DND-41 (cell line): ENCODE results near the gene PALMD.

Experiments
- ATAC-seq: fragments of 200-7000 bp; cut with Tn5 transposase; 3 replicates; pipeline ENCODE4 v1.9.1; 2021; ENCODE audit warnings: low read depth; ENCODE audit not compliant: insufficient read depth
- DNase-seq: peaks from one replicate; pipeline ENCODE4 v3.0.0-alpha.2; 2020
- H2AFZ ChIP-seq: 2 replicates; pipeline ENCODE4 v1.6.0; 2012; ENCODE audit warnings: low read depth, low read length
- H3K27ac ChIP-seq: 2 replicates; pipeline ENCODE4 v1.5.1; 2012; ENCODE audit warnings: low read length, inconsistent platforms
- H3K27me3 ChIP-seq: fragments of 200-600 bp; sonication (generic); 2 replicates; pipeline ENCODE4 v1.6.0; 2012; ENCODE audit warnings: low read length, mild to moderate bottlenecking, inconsistent platforms; ENCODE audit not compliant: insufficient read depth, poor library complexity
- H3K36me3 ChIP-seq: 2 replicates; pipeline ENCODE4 v1.5.1; 2012; ENCODE audit warnings: low read length, inconsistent platforms; ENCODE audit not compliant: insufficient read depth
- H3K4me1 ChIP-seq: 2 replicates; pipeline ENCODE4 v1.5.1; 2012; ENCODE audit warnings: mild to moderate bottlenecking, low read length; ENCODE audit not compliant: insufficient read depth
- H3K4me2 ChIP-seq: 2 replicates; pipeline ENCODE4 v1.6.0; 2012; ENCODE audit warnings: mild to moderate bottlenecking, moderate library complexity, low read length, inconsistent platforms; ENCODE audit not compliant: insufficient read depth
- H3K4me3 ChIP-seq, 2 experiments: fragments of 200-600 bp in 1 of 2; shearing (Covaris generic) in 1 of 2; 2 replicates each; pipeline ENCODE4 v1.5.1; 2012 to 2016; ENCODE audit warnings: inconsistent platforms in 2 of 2, low read length in 2 of 2, mild to moderate bottlenecking in 2 of 2, low read depth in 1 of 2, moderate library complexity in 1 of 2
- H3K79me2 ChIP-seq: 2 replicates; pipeline ENCODE4 v1.6.0; 2012; ENCODE audit warnings: low read length, inconsistent platforms; ENCODE audit not compliant: insufficient read depth
- H3K9ac ChIP-seq: 2 replicates; pipeline ENCODE4 v1.6.0; 2012; ENCODE audit warnings: low read depth, mild to moderate bottlenecking, inconsistent platforms, low read length, moderate library complexity
- H3K9me3 ChIP-seq: 2 replicates; pipeline ENCODE4 v1.5.1; 2012; ENCODE audit warnings: low read length, moderate library complexity, mild to moderate bottlenecking, inconsistent platforms; ENCODE audit not compliant: insufficient read depth, severe bottlenecking
- H4K20me1 ChIP-seq: 2 replicates; pipeline ENCODE4 v1.6.0; 2012; ENCODE audit warnings: low read length; ENCODE audit not compliant: insufficient read depth
- CTCF ChIP-seq: IDR thresholded peaks from 2 replicates; pipeline ENCODE4 v1.5.1; 2012; ENCODE audit warnings: borderline replicate concordance, low read length, moderate library complexity, mild to moderate bottlenecking; ENCODE audit not compliant: poor library complexity, severe bottlenecking; ENCODE audit errors: extremely low read depth
- EZH2 ChIP-seq: IDR thresholded peaks from 3 replicates; pipeline ENCODE4 v1.6.1; 2012; ENCODE audit warnings: borderline replicate concordance, low read depth, mild to moderate bottlenecking, moderate library complexity, low read length, inconsistent platforms; ENCODE audit not compliant: severe bottlenecking

Gene PALMD

GRCh38 chr1:99602404-99602969, 43.4 kb upstream of the PALMD start:
- TF ChIP-seq EZH2 (no peak), CTCF (no peak)

GRCh38 chr1:99603699-99604560, 42.0 kb upstream of the PALMD start:
- H3K4me3 ChIP-seq: no peak overlapping the region
- H3K9me3 ChIP-seq: no peaks in the 10 kb centered on the region
- no peaks in the 10 kb centered on the region for H3K36me3 ChIP-seq
- no peak overlapping the region for H3K4me2 ChIP-seq
- no peaks in the 10 kb centered on the region for H3K4me1 ChIP-seq
- ATAC-seq (no peak), DNase-seq (no peak)
- H3K27ac ChIP-seq: no peak overlapping the region
- no peak overlapping the region for H2AFZ ChIP-seq
- no peaks in the 10 kb centered on the region for H3K27me3 ChIP-seq
- no peaks in the 10 kb centered on the region for H3K79me2 ChIP-seq
- no peak overlapping the region for H3K9ac ChIP-seq
- H4K20me1 ChIP-seq: no peaks in the 10 kb centered on the region
- TF ChIP-seq CTCF (no peak), EZH2 (no peak)

More at GRCh38 chr1:99602404-99602969, 43.4 kb upstream of the PALMD start:
- H3K27me3 ChIP-seq: no peaks in the 10 kb centered on the region
- H4K20me1 ChIP-seq: no peaks in the 10 kb centered on the region
- no peak overlapping the region for H3K27ac ChIP-seq
- no peak overlapping the region for H2AFZ ChIP-seq
- H3K4me3 ChIP-seq: no peak overlapping the region
- no peak overlapping the region for H3K9ac ChIP-seq
- no peaks in the 10 kb centered on the region for H3K79me2 ChIP-seq
- DNase-seq (no peak), ATAC-seq (no peak)
- H3K4me1 ChIP-seq: no peaks in the 10 kb centered on the region
- H3K4me2 ChIP-seq: no peak overlapping the region
- H3K36me3 ChIP-seq: no peaks in the 10 kb centered on the region
- no peaks in the 10 kb centered on the region for H3K9me3 ChIP-seq

- TF ChIP-seq EZH2 (no peak), CTCF (no peak)
- no peaks in the 10 kb centered on the region for H4K20me1 ChIP-seq
- H3K4me1 ChIP-seq: no peaks in the 10 kb centered on the region
- H2AFZ ChIP-seq: no peak overlapping the region
- no peak for DNase-seq
- H3K4me2 ChIP-seq: no peak overlapping the region
- no peaks in the 10 kb centered on the region for H3K9me3 ChIP-seq
- no peaks in the 10 kb centered on the region for H3K79me2 ChIP-seq
- no peak overlapping the region for H3K9ac ChIP-seq
- no peak for ATAC-seq
- H3K36me3 ChIP-seq: no peaks in the 10 kb centered on the region
- H3K27me3 ChIP-seq: no peaks in the 10 kb centered on the region
- no peak overlapping the region for H3K4me3 ChIP-seq
- no peak overlapping the region for H3K27ac ChIP-seq
These were observed 39.6 kb upstream of the PALMD start for GRCh38 chr1:99606306-99606705.
